GM12875 (cell line): Measurements from ENCODE around the gene INHA.

Experiments used
- H3K4me3 ChIP-seq: one replicate; pipeline ENCODE4 v1.5.1; 2011; ENCODE audit warnings: low read depth, low read length, control low read depth
- TF ChIP-seq, protein P1 (sequence below): IDR thresholded peaks from 2 replicates; pipeline ENCODE4 v1.5.1; 2011; ENCODE audit warnings: low read depth, mild to moderate bottlenecking, control low read depth, inconsistent platforms, low read length, moderate library complexity, borderline replicate concordance; ENCODE audit not compliant: insufficient read depth

The INHA gene

DNA sequence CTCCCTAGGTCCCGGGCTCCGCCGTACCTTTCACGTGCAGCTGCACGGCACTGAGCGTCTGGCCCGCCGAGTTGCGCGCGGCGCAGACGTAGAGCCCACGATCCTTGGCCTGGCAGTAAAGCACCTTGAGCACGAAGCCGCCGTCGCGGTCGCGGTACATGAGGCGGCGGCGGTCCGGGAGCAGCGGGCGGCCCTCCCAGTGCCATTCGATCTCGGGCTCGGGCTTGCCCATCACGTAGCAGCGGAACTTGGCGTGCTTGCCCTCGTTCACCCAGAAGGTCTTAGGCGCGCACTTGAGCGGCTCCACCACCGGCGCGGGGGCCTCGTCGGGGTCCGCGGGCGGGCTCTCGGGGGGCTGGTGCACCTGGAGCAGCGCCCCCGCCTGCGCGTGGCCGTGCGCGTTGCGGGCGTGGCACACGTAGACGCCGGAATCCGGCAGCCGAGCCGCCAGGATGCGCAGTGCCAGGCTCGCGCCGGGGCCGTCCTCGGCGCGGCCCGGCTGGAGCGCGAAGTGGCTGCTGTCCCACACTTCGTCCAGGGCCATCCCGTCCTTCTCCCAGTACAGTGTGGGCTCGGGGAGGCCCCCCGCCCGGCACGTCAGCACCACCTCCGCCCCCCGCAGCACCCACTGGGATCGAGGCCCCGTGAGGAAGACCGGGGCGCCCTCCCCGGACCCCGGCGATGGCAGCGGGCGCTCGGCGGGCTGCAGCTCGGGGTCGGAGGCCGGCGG lies 1.8 kb upstream of the INHA start:
- TF ChIP-seq, protein P1, sequence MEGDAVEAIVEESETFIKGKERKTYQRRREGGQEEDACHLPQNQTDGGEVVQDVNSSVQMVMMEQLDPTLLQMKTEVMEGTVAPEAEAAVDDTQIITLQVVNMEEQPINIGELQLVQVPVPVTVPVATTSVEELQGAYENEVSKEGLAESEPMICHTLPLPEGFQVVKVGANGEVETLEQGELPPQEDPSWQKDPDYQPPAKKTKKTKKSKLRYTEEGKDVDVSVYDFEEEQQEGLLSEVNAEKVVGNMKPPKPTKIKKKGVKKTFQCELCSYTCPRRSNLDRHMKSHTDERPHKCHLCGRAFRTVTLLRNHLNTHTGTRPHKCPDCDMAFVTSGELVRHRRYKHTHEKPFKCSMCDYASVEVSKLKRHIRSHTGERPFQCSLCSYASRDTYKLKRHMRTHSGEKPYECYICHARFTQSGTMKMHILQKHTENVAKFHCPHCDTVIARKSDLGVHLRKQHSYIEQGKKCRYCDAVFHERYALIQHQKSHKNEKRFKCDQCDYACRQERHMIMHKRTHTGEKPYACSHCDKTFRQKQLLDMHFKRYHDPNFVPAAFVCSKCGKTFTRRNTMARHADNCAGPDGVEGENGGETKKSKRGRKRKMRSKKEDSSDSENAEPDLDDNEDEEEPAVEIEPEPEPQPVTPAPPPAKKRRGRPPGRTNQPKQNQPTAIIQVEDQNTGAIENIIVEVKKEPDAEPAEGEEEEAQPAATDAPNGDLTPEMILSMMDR: no peak
- no peak overlapping the region for H3K4me3 ChIP-seq

GRCh38 chr2:219570924-219571310 lies 1.2 kb upstream of the INHA start:
- no peak overlapping the region for H3K4me3 ChIP-seq
- TF ChIP-seq, protein P1: no peak

- no peak within 1 kb of the TSS for H3K4me3 ChIP-seq
- TF ChIP-seq, protein P1: no peak
Measured at GRCh38 chr2:219571311-219572236, 536 bp upstream of the INHA start, which contains the start of gene OBSL1. Gene OBSL1 (minus strand): TSS chr2:219571539. CDS start chr2:219571232, 307 bp downstream.

DNA sequence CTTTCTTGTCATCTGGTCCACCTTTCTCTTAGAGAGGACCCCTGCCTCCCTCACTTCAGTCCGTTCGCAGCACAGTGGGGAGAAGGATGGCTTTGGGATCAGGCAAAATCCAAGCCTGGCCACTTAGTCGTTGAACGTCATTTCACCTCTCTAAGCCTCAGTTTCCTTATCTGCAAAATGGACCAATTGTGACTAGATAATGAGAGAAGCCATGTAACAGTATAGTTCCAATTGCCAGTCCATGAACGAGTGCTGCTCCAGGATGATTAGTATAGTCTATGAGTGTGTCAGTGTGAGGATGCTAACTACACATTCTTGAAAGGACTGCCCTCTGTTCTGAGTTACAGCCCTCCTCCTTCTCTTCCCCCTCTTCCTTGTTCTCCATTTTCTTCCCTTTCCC lies 1.1 kb downstream of the INHA start:
- TF ChIP-seq, protein P1: no peak
- H3K4me3 ChIP-seq: no peak overlapping the region

GRCh38 chr2:219574484-219575311 lies 2.6 kb downstream of the INHA start:
- no peak overlapping the region for H3K4me3 ChIP-seq
- TF ChIP-seq, protein P1: no peak

DNA sequence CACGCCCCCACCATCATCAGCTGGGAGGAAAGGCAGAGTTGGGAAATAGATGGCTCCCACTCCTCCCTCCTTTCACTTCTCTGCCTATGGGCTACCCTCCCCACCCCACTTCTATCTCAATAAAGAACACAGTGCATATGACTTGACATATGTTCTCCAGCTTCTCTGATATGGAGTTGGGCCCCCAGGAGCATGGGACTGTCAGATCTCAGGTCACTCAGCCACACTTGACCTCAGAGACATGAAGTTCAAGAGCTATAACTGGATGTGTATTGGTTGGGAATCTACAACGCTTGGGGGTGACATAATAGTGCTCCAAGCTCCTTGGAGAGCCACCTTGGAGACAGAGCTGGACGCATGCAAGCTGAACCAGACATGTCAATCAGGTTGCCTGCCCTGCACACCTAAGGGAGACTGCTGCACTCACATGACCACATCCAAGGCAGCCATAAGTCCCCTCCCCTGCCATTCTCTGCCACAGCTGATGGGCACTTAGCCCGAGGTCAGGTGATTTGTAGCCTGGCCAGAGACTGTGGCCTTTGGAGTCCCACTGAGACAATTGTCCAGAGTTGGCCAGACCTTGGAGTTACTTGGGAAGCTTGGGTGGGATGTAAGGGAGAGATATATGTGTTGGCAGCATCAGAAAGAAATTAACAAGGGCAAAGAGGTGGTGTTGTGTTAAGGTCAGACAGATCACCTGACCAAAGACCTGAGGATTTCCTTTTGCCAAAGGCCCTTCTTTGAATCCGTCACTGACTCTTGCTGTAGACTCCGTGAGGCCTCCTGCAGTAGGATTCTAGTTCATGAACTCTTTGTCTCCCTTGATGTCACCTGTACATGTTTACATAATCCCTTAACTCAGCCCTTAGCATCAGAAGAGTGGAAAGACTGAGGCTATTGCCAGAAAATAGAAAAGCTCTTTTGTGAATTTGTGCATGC lies 3.7 kb downstream of the INHA start:
- no peak overlapping the region for H3K4me3 ChIP-seq
- TF ChIP-seq, protein P1: no peak
